CD4-positive, alpha-beta T cell treated with Interleukin-17A for 1 hour (primary cell): ENCODE data around the gene SLAMF1.
"Not testable (repeated sequence)": the region's sequence is repeated elsewhere in the genome, so short reads cannot be mapped to it uniquely, and the experiment has no call there.

Experiments
- DNase-seq: peaks from one replicate; pipeline ENCODE4 v3.0.0-alpha.2; 2020

The SLAMF1 gene

GRCh38 chr1:160588468-160588867 is 58.4 kb downstream of the SLAMF1 start:
- no peak for DNase-seq

- no peak for DNase-seq
Measured at GRCh38 chr1:160584784-160585183, 62.1 kb downstream of the SLAMF1 start.

GRCh38 chr1:160582976-160583375 is 63.9 kb downstream of the SLAMF1 start:
- DNase-seq, result not testable (repeated sequence)

- no peak for DNase-seq
Measured at GRCh38 chr1:160581961-160582360, 64.9 kb downstream of the SLAMF1 start.

- DNase-seq, result no peak
Measured at GRCh38 chr1:160580221-160580812, 66.5 kb downstream of the SLAMF1 start.

GRCh38 chr1:160579216-160579701 is 67.6 kb downstream of the SLAMF1 start, which contains the start of gene CD84:
CD84 (minus strand) TSS chr1:160579496; CDS start chr1:160579437, 59 bp downstream.
- peak; percentile 44 for DNase-seq

GRCh38 chr1:160578525-160579191 is 68.2 kb downstream of the SLAMF1 start:
- peak; percentile 23 for DNase-seq

GRCh38 chr1:160578175-160578524 is 68.7 kb downstream of the SLAMF1 start:
- DNase-seq, result peak; percentile 47

GRCh38 chr1:160577671-160578070 is 69.2 kb downstream of the SLAMF1 start:
- peak; percentile 35 for DNase-seq

GRCh38 chr1:160576884-160577283 is 70.0 kb downstream of the SLAMF1 start:
- DNase-seq, result peak; percentile 13

GRCh38 chr1:160576390-160576789 is 70.5 kb downstream of the SLAMF1 start:
- peak; percentile 44 for DNase-seq

- peak; percentile 52 for DNase-seq
Measured at GRCh38 chr1:160575112-160575664, 71.7 kb downstream of the SLAMF1 start.

- no peak for DNase-seq
Measured at GRCh38 chr1:160570840-160571239, 76.0 kb downstream of the SLAMF1 start.

- DNase-seq, result no peak
Measured at GRCh38 chr1:160569806-160570205, 77.0 kb downstream of the SLAMF1 start.

GRCh38 chr1:160567858-160568682 is 78.8 kb downstream of the SLAMF1 start:
- peak; percentile 81 for DNase-seq

GRCh38 chr1:160567341-160567740 is 79.5 kb downstream of the SLAMF1 start:
- DNase-seq, result peak; percentile 10

- no peak for DNase-seq
Measured at GRCh38 chr1:160565564-160565963, 81.3 kb downstream of the SLAMF1 start.

- DNase-seq, result not testable (repeated sequence)
Measured at GRCh38 chr1:160563230-160563629, 83.6 kb downstream of the SLAMF1 start.

GRCh38 chr1:160562745-160563144 is 84.1 kb downstream of the SLAMF1 start:
- DNase-seq, result not testable (repeated sequence)

GRCh38 chr1:160560806-160561205 is 86.0 kb downstream of the SLAMF1 start:
- DNase-seq, result peak; percentile 53

GRCh38 chr1:160560045-160560705 is 86.7 kb downstream of the SLAMF1 start:
- DNase-seq, result peak; percentile 56

- DNase-seq, result peak; percentile 46
Measured at GRCh38 chr1:160559437-160559836, 87.4 kb downstream of the SLAMF1 start.
